ENCODE data around the gene CFAP52. TPM values are rescaled to one million over a fixed set of nuclear protein-coding genes. Genes with fewer than 3 reads are reported as not detected.
"Not testable (repeated sequence)": the region's sequence is repeated elsewhere in the genome, so short reads cannot be mapped to it uniquely, and the experiment has no call there.

CFAP52 gene
- total and polyA plus RNA-seq, 2 of the 13 experiments (the other 11 are each of a cell fraction or from before 2014, with no cell fraction given), result not detected

GRCh38 chr17:9640388-9640787 is 63.9 kb downstream of the CFAP52 start:
- DNase-seq (ENCODE audit: low spot score); H3K4me3 ChIP-seq (replicated peaks in 1 of 3; ENCODE audit: insufficient read depth in 1 of 3, low read depth in 2 of 3, low read length in 3 of 3); H2AFZ ChIP-seq (ENCODE audit: low read length); POLR2A ChIA-PET; ATAC-seq; H3K27me3 ChIP-seq (ENCODE audit: control insufficient read depth in 1 of 2, insufficient read depth in 2 of 2, low read length in 2 of 2); FAIRE-seq; BruUV-seq (replicated peaks); H3K27ac ChIP-seq (ENCODE audit: extremely low read length, insufficient read depth, low read length); H3K9ac ChIP-seq (ENCODE audit: insufficient read depth, low read depth, low read length); in situ Hi-C loops (cut with HindIII; ENCODE audit: extremely low pct_ligation_motif_present, low pct_unique_long_range_greater_than_20kb); H3K4me2 ChIP-seq (ENCODE audit: low read depth, low read length); H3K36me3 ChIP-seq (replicated peaks in 1 of 2; ENCODE audit: control insufficient read depth in 1 of 2, insufficient read depth in 2 of 2, low read length in 2 of 2); H3K79me2 ChIP-seq (ENCODE audit: insufficient read depth, low read length); H4K20me1 ChIP-seq (ENCODE audit: insufficient read depth, low read length); CTCF ChIA-PET (ENCODE audit: low intra/inter-chr PET ratio, low total read pairs); H3K9me3 ChIP-seq (ENCODE audit: low read length): not testable (repeated sequence)
- intact Hi-C loops (cut with micrococcal nuclease; ENCODE audit: unreplicated experiment), result loop anchor here (10.0 kb wide), 1 partner anchor 66 kb away; the partner anchor contains the start of genes CFAP52 and STX8
- TF ChIP-seq MNT (IDR thresholded peaks at IDR 0.05), result peak; percentile 12; the same call in 1 of the 2 replicates
- H3K4me1 ChIP-seq (ENCODE audit: insufficient read depth, low read length), result peaks cover 15% of the 10 kb centered on the region
- WGBS (ENCODE audit: low lambda C conversion rate), result 17% methylated on average over 5 of the region's 5 CpGs

- ChIA-PET POLR2A (no interaction called here), CTCF (ENCODE audit: low intra/inter-chr PET ratio, low total read pairs) (no interaction called here)
- H2AFZ ChIP-seq (ENCODE audit: low read length), result no peak overlapping the region
- H3K4me1 ChIP-seq (ENCODE audit: insufficient read depth, low read length), result peaks cover 42% of the 10 kb centered on the region
- peaks cover 0 to 9% of the 10 kb centered on the region in 2 experiments; a peak in 3 of 5 replicates for H3K27me3 ChIP-seq (ENCODE audit: control insufficient read depth in 1 of 2, insufficient read depth in 2 of 2, low read length in 2 of 2)
- ATAC-seq, result no peak
- WGBS (ENCODE audit: low lambda C conversion rate), result 77% methylated on average over 5 of the region's 5 CpGs
- no peaks in the 10 kb centered on the region for H3K79me2 ChIP-seq (ENCODE audit: insufficient read depth, low read length)
- no peak overlapping the region for H3K4me3 ChIP-seq (replicated peaks in 1 of 3; ENCODE audit: insufficient read depth in 1 of 3, low read depth in 2 of 3, low read length in 3 of 3)
- no peaks in the 10 kb centered on the region for H3K9me3 ChIP-seq (ENCODE audit: low read length)
- H3K27ac ChIP-seq (ENCODE audit: extremely low read length, insufficient read depth, low read length), result no peak overlapping the region
- H3K36me3 ChIP-seq (replicated peaks in 1 of 2; ENCODE audit: control insufficient read depth in 1 of 2, insufficient read depth in 2 of 2, low read length in 2 of 2), result no peaks in the 10 kb centered on the region
- TF ChIP-seq ZNF850 (CRISPR knock-in tag; conservative IDR thresholded peaks at IDR 0.05) (no peak), ZNF773 (CRISPR knock-in tag; IDR thresholded peaks at IDR 0.05; ENCODE audit: borderline replicate concordance) (no peak), CAMTA2 (CRISPR knock-in tag; IDR thresholded peaks at IDR 0.05; ENCODE audit: borderline replicate concordance) (no peak), ZMAT5 (CRISPR knock-in tag; IDR thresholded peaks at IDR 0.05; ENCODE audit: borderline replicate concordance, low read depth) (no peak), ATRX (CRISPR knock-in tag; IDR thresholded peaks at IDR 0.05; ENCODE audit: borderline replicate concordance) (no peak), THRA (CRISPR knock-in tag; IDR thresholded peaks at IDR 0.05; ENCODE audit: borderline replicate concordance) (no peak), KLF12 (CRISPR knock-in tag; IDR thresholded peaks at IDR 0.05; ENCODE audit: borderline replicate concordance) (no peak), GATAD1 (CRISPR knock-in tag; IDR thresholded peaks at IDR 0.05) (no peak), PBX2 (CRISPR knock-in tag; IDR thresholded peaks at IDR 0.05) (no peak)
- no peaks in the 10 kb centered on the region for H4K20me1 ChIP-seq (ENCODE audit: insufficient read depth, low read length)
- no TSS peak for BruUV-seq (replicated peaks)
- intact Hi-C loops (cut with micrococcal nuclease; ENCODE audit: unreplicated experiment) (loop anchor here (2.0 to 10.0 kb wide), 2 partner anchors 41 to 69 kb away; partner anchors contain the start of genes CFAP52 and STX8), in situ Hi-C loops (cut with HindIII; ENCODE audit: extremely low pct_ligation_motif_present, low pct_unique_long_range_greater_than_20kb) (no loop called here)
- H3K9ac ChIP-seq (ENCODE audit: insufficient read depth, low read depth, low read length), result no peak overlapping the region
- FAIRE-seq, result no peak
- H3K4me2 ChIP-seq (ENCODE audit: low read depth, low read length), result no peak overlapping the region
- no peak for DNase-seq (ENCODE audit: low spot score)
Measured at GRCh38 chr17:9643611-9644010, 67.2 kb downstream of the CFAP52 start.
